GM12873 (cell line): Measurements from ENCODE around the gene SDC4.

ENCODE experiments used
- CTCF ChIP-seq: IDR thresholded peaks from 2 replicates; pipeline ENCODE4 v1.5.1; 2012; ENCODE audit warnings: low read depth, mild to moderate bottlenecking, moderate library complexity, low read length, control low read depth; ENCODE audit not compliant: insufficient read depth; ENCODE audit errors: missing control alignments

SDC4 gene

GRCh38 chr20:45294003-45294368 lies 54.2 kb downstream of the SDC4 start:
- TF ChIP-seq CTCF = no peak

- peak; percentile 90 for TF ChIP-seq CTCF
Measured at GRCh38 chr20:45293041-45294002, 54.9 kb downstream of the SDC4 start.

GRCh38 chr20:45292343-45292742 lies 55.9 kb downstream of the SDC4 start:
- TF ChIP-seq CTCF = no peak

GRCh38 chr20:45291526-45291925 lies 56.7 kb downstream of the SDC4 start:
- no peak for TF ChIP-seq CTCF

GRCh38 chr20:45290677-45291355 lies 57.4 kb downstream of the SDC4 start:
- TF ChIP-seq CTCF = peak; percentile 87

GRCh38 chr20:45289942-45290676 lies 58.1 kb downstream of the SDC4 start:
- TF ChIP-seq CTCF = peak; percentile 2

- no peak for TF ChIP-seq CTCF
Measured at GRCh38 chr20:45288860-45289259, 59.4 kb downstream of the SDC4 start.
